Upper lobe of right lung (tissue), 1 donor: Measurements from ENCODE around the gene ADAMTS14. TPM values are rescaled to one million over a fixed set of nuclear protein-coding genes. Genes with fewer than 3 reads are reported as not detected.

Experiments
- ATAC-seq: fragments of 200-7000 bp; cut with Tn5 transposase; one replicate; pipeline ENCODE4 v1.9.1; 2020; ENCODE audit warnings: mild to moderate bottlenecking, moderate library complexity
- DNase-seq: peaks from one replicate; pipeline ENCODE4 v3.0.0-alpha.2; 2020
- H3K27ac ChIP-seq: fragments of 200-600 bp; one replicate; pipeline ENCODE4 v1.8.0; 2022
- H3K27me3 ChIP-seq: fragments of 200-600 bp; one replicate; pipeline ENCODE4 v1.8.0; 2022; ENCODE audit warnings: mild to moderate bottlenecking
- H3K36me3 ChIP-seq: fragments of 200-600 bp; one replicate; pipeline ENCODE4 v1.8.0; 2022
- H3K4me1 ChIP-seq: fragments of 200-600 bp; one replicate; pipeline ENCODE4 v1.8.0; 2022
- H3K4me3 ChIP-seq: fragments of 200-600 bp; one replicate; pipeline ENCODE4 v1.8.0; 2022; ENCODE audit warnings: mild to moderate bottlenecking
- H3K9me3 ChIP-seq: fragments of 200-600 bp; one replicate; pipeline ENCODE4 v1.8.0; 2022
- CTCF ChIP-seq: fragments of 200-600 bp; IDR thresholded peaks from one replicate; pipeline ENCODE4 v1.8.0; 2022; ENCODE audit warnings: antibody characterized with exemption
- intact Hi-C: fragments of 100-400 bp; cut with DNase I; formaldehyde crosslinking; loops from one replicate; pipeline ENCODE4 v1.11.0; 2022
- total RNA-seq: library from RNA; stranded (reverse); fragmentation: NEBNext Ultra II Directional; extraction: Animal tissue kit (Norgen Biotek cat#: 25700); gene quantifications from one replicate; pipeline ENCODE4 v1.2.1, GENCODE V29; 2021
- donor health status: DM: no; HTN: yes; CAD: no; lungs with severe emphysema.

The ADAMTS14 gene
- total RNA-seq, 1 donor from 2014 or later = 0.55 TPM

DNA sequence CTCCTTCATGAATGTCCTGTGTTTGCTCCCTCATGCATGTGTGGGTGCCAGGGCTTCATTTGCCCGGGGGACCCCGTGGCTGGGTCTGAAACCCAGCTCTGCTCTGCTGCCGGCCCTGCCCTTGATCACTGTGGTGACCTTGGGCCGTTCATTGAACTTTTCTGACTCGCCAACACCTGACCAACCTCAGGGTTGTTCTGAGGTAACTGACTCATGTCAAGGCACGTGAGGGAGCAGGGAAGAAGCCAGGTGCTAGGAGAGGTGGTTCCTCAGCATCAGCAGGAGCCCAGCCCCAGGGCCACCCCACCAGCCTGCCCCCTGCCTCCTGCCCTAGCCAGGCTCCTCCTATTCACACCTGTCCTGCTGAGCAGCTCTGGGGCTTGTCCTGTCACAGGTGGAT, 64.9 kb downstream of the ADAMTS14 start:
- ATAC-seq = no peak

DNA sequence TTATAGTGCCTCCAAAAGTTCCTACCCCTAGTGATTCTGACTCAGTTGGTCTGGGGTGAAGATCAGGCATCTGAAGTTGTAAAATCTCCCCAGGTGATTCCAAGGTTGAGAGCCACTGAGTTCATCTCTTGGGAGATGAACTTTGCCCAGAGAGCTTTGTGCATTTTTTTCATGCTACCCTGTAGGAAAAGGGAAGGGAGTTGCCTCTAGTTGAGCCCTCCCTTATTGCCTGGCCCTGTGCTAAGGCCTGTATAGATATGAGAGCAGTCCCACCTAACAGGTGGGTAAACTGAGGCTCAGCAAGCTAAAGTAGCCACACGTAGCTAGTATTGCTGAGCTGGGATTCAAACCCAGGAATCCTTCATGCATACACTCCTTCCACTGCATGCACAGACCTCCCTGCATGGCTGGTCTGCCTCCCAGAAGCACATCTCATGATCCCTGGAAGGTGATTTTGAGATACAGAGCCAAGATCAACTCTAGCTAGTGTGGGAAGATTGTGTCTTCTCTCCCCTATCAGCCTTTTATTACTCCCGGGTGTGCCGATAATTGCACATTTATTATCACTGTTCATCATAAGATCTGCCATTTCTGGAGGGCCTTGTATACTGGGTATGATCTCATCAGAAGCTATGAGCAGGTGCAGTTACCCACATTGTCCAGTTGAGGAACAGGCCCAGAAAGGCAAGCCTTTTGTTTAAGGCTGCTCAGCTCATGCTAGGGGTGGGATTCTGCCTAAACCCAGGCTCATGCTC, 65.9 kb downstream of the ADAMTS14 start:
- ATAC-seq (no peak), DNase-seq (no peak)
- intact Hi-C loops = no loop called here

More for the DNA sequence above, 64.9 kb downstream of the ADAMTS14 start:
- Histone ChIP-seq H3K4me1 (peaks cover 4% of the 10 kb centered on the region), H3K27me3 (no peaks in the 10 kb centered on the region), H3K36me3 (no peaks in the 10 kb centered on the region), H3K4me3 (no peak overlapping the region), H3K9me3 (no peaks in the 10 kb centered on the region), H3K27ac (no peak overlapping the region)
- no peak for TF ChIP-seq CTCF
- DNase-seq = no peak
- intact Hi-C loops = no loop called here

GRCh38 chr10:70738761-70739121, 66.4 kb downstream of the ADAMTS14 start:
- no peak for ATAC-seq
- Histone ChIP-seq H3K36me3 (no peaks in the 10 kb centered on the region), H3K4me3 (no peak overlapping the region), H3K27me3 (no peaks in the 10 kb centered on the region), H3K27ac (no peak overlapping the region), H3K4me1 (peaks cover 14% of the 10 kb centered on the region), H3K9me3 (no peaks in the 10 kb centered on the region)
- no peak for DNase-seq
- intact Hi-C loops = no loop called here
- TF ChIP-seq CTCF = no peak

More for the DNA sequence above, 65.9 kb downstream of the ADAMTS14 start:
- Histone ChIP-seq H3K4me1 (peaks cover 12% of the 10 kb centered on the region), H3K27me3 (no peaks in the 10 kb centered on the region), H3K9me3 (no peaks in the 10 kb centered on the region), H3K36me3 (no peaks in the 10 kb centered on the region), H3K27ac (no peak overlapping the region), H3K4me3 (no peak overlapping the region)
- TF ChIP-seq CTCF = no peak

- ATAC-seq (no peak), DNase-seq (no peak)
- peaks cover 14% of the 10 kb centered on the region for H3K4me1 ChIP-seq
- no peak overlapping the region for H3K4me3 ChIP-seq
- no peaks in the 10 kb centered on the region for H3K27me3 ChIP-seq
- intact Hi-C loops = no loop called here
- H3K9me3 ChIP-seq = no peaks in the 10 kb centered on the region
- H3K36me3 ChIP-seq = no peaks in the 10 kb centered on the region
- H3K27ac ChIP-seq = no peak overlapping the region
- TF ChIP-seq CTCF = no peak
These were observed 68.3 kb downstream of the ADAMTS14 start for GRCh38 chr10:70740406-70741288.

DNA sequence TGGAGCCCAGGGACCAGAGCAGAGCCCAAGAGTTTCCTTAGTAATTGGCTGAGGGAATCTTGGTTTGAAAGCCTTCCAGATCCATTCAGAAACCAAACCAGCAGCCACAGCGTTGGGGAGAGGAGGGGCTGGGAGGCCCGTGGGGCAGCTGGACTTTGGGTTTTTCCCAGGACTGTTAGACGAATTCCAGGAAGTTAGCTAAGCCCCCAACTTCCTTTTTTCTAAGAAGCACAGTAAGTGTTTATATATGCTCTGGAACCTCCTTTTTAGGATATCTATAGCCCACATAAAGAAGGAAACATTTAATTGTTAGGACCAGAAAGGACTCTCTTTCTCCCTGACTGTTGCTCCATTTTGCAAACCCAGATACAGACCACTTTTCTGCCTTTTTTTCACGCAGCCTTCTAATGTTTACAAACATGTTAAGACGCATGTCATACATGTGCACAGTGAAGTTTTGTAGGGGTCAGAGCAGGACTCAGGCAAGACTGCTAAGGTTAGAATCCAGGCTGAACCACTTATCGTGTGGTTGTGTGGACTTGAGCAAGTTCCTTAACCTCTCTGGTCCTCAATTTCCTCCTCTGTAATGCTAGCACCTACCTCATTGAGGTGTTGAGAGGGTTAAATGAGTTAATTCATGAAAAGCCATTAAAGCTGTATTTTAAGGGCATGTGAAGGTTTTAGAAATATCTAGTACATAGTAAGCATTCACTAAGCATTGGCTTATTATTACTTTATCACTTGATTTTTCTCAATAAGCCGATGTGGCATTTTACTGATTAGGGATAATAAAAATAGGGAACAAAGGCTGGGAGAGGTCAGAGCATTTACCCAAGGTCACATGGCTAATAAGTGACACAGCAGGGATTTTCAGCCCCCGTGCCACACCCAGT, 70.5 kb downstream of the ADAMTS14 start:
- Histone ChIP-seq H3K4me1 (peaks cover 14% of the 10 kb centered on the region), H3K4me3 (no peak overlapping the region), H3K27me3 (no peaks in the 10 kb centered on the region), H3K9me3 (no peaks in the 10 kb centered on the region), H3K27ac (peak overlapping the region; percentile 45), H3K36me3 (no peaks in the 10 kb centered on the region)
- intact Hi-C loops = no loop called here
- ATAC-seq (peak; percentile 62), DNase-seq (peak; percentile 60)
- TF ChIP-seq CTCF = no peak
